Activated naive CD4-positive, alpha-beta T cell treated with anti-CD3 and anti-CD28 coated beads for 36 hours (primary cell): ENCODE measurements around the gene MCM3AP. TPM values are rescaled to one million over a fixed set of nuclear protein-coding genes. Genes with fewer than 3 reads are reported as not detected.
A peak's percentile ranks its signal among the peaks of the same experiment; 100 is the strongest.

ENCODE experiments used
- CTCF ChIA-PET: fragments of 350-600 bp; sonication (Branson Sonifier 250); formaldehyde crosslinking; loops from one replicate; lab custom pipeline; 2021; ENCODE audit warnings: antibody characterized with exemption; lab: Charles Lee
- DNase-seq: peaks from one replicate; pipeline ENCODE4 v3.0.0-alpha.2; 2020
- H3K27ac Mint-ChIP-seq: one replicate; pipeline ENCODE4 v1.8.0; 2021; ENCODE audit warnings: mild to moderate bottlenecking, mixed read lengths
- H3K27me3 Mint-ChIP-seq: one replicate; pipeline ENCODE4 v1.8.0; 2021; ENCODE audit warnings: low read depth, mixed read lengths
- H3K36me3 Mint-ChIP-seq: one replicate; pipeline ENCODE4 v1.8.0; 2021; ENCODE audit warnings: low read depth, mixed read lengths
- H3K4me1 Mint-ChIP-seq: one replicate; pipeline ENCODE4 v1.8.0; 2021; ENCODE audit warnings: low read depth, mixed read lengths
- H3K4me3 Mint-ChIP-seq: one replicate; pipeline ENCODE4 v1.8.0; 2021; ENCODE audit warnings: mild to moderate bottlenecking, moderate library complexity, mixed read lengths
- H3K9me3 Mint-ChIP-seq: one replicate; pipeline ENCODE4 v1.8.0; 2021; ENCODE audit warnings: mixed read lengths
- intact Hi-C: fragments of 100-400 bp; cut with micrococcal nuclease; formaldehyde crosslinking; loops from one replicate; pipeline ENCODE4 v1.15.1; 2023
- total RNA-seq, 2 experiments: library from RNA; stranded (reverse); gene quantifications; one replicate each; pipeline ENCODE4 v1.2.3, GENCODE V29; 2021

The MCM3AP gene
- total RNA-seq, 2 experiments from 2014 or later: 86.7 to 89.8 TPM

DNA sequence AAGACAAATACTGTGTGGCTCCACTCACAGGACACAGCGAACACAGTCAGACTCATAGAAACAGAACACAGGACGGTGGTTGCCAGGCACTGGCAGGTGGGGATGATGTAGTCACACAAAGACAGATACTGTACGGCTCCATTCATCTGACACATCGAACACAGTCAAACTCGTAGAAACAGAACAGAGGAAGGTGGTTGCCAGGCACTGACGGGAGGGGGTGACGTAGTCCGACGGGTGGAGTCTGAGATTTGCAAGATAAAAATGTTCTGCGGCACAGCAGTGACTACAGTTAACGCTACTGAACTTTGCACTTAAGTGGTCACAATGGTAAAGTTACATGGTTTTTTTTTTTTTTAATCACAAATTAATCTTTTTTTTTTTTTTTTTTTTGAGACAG, 19.5 kb upstream of the MCM3AP start:
- H3K9me3 Mint-ChIP-seq: no peaks in the 10 kb centered on the region
- intact Hi-C loops: no loop called here
- peaks cover 26% of the 10 kb centered on the region for H3K36me3 Mint-ChIP-seq
- no peaks in the 10 kb centered on the region for H3K27me3 Mint-ChIP-seq
- CTCF ChIA-PET: no interaction called here
- no peak for DNase-seq
- no peak overlapping the region for H3K4me3 Mint-ChIP-seq
- no peak overlapping the region for H3K27ac Mint-ChIP-seq
- H3K4me1 Mint-ChIP-seq: no peaks in the 10 kb centered on the region

- CTCF ChIA-PET: no interaction called here
These were observed 19.0 kb upstream of the MCM3AP start for GRCh38 chr21:46304437-46304836.

GRCh38 chr21:46301759-46302158, 16.3 kb upstream of the MCM3AP start:
- Mint-ChIP-seq H3K4me1 (peaks cover 6% of the 10 kb centered on the region), H3K4me3 (no peak overlapping the region), H3K36me3 (peaks cover 21% of the 10 kb centered on the region), H3K27ac (no peak overlapping the region), H3K27me3 (no peaks in the 10 kb centered on the region), H3K9me3 (no peaks in the 10 kb centered on the region)
- CTCF ChIA-PET: interaction anchor here (1.1 kb wide), 1 partner anchor 158 kb away, joined by 4 read pairs; no protein-coding TSS in a partner anchor
- no peak for DNase-seq
- intact Hi-C loops: no loop called here

More at GRCh38 chr21:46304437-46304836, 19.0 kb upstream of the MCM3AP start:
- H3K4me3 Mint-ChIP-seq: no peak overlapping the region
- H3K9me3 Mint-ChIP-seq: no peaks in the 10 kb centered on the region
- peaks cover 30% of the 10 kb centered on the region for H3K36me3 Mint-ChIP-seq
- intact Hi-C loops: no loop called here
- H3K4me1 Mint-ChIP-seq: no peaks in the 10 kb centered on the region
- no peaks in the 10 kb centered on the region for H3K27me3 Mint-ChIP-seq
- H3K27ac Mint-ChIP-seq: no peak overlapping the region
- DNase-seq: no peak

GRCh38 chr21:46299167-46299566, 13.8 kb upstream of the MCM3AP start:
- Mint-ChIP-seq H3K36me3 (peaks cover 17% of the 10 kb centered on the region), H3K27ac (no peak overlapping the region), H3K9me3 (no peaks in the 10 kb centered on the region), H3K27me3 (no peaks in the 10 kb centered on the region), H3K4me1 (peaks cover 18% of the 10 kb centered on the region), H3K4me3 (no peak overlapping the region)
- DNase-seq: no peak
- intact Hi-C loops: no loop called here
- CTCF ChIA-PET: no interaction called here

DNA sequence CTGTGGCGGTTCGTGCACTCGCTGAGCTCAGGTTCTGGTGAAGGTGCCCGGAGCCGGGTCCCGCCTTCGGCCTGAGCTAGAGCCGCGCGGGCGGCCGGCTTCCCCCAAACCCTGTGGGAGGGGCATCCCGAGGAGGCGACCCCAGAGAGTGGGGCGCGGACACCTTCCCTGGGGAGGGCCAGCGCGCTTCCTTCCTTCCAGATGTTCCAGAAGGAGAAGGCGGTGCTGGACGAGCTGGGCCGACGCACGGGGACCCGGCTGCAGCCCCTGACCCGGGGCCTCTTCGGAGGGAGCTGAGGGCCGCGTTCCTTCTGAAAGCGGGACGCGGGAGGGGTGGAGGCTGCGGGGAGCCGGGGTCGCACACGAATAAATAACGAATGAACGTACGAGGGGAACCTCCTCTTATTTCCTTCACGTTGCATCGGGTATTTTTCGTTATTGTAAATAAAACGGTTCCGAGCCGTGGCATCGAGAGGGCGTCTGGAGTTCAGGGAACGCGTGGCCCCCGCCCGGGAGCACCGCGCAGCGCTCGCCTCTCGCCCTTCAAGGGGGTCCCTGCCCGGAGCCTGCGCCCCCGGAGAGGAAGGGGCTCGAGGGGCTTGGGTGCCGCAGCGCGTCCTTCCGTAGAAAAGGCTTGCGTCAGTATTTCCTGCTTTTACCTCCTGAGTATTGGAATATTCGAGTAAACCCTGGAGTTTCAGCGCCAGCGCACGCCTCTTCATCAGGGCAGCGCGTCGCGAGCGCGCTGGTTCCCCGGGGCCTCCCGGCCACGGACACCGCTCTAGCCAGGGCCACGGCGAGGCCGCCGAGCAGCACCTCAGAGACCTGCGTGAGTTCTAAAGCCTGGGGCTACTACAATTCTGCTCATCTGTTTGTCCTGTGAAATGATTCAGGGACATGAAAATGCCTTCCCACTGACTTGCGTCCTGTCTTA, 12.2 kb upstream of the MCM3AP start:
- CTCF ChIA-PET: no interaction called here
- DNase-seq: peak; percentile 22
- intact Hi-C loops: loop anchor here (2.0 kb wide), 1 partner anchor 25 kb away; the partner anchor contains the start of gene C21orf58
- Mint-ChIP-seq H3K4me3 (peak overlapping the region; percentile 60), H3K4me1 (peaks cover 18% of the 10 kb centered on the region), H3K27ac (no peak overlapping the region), H3K27me3 (no peaks in the 10 kb centered on the region), H3K36me3 (peaks cover 13% of the 10 kb centered on the region), H3K9me3 (no peaks in the 10 kb centered on the region)

DNA sequence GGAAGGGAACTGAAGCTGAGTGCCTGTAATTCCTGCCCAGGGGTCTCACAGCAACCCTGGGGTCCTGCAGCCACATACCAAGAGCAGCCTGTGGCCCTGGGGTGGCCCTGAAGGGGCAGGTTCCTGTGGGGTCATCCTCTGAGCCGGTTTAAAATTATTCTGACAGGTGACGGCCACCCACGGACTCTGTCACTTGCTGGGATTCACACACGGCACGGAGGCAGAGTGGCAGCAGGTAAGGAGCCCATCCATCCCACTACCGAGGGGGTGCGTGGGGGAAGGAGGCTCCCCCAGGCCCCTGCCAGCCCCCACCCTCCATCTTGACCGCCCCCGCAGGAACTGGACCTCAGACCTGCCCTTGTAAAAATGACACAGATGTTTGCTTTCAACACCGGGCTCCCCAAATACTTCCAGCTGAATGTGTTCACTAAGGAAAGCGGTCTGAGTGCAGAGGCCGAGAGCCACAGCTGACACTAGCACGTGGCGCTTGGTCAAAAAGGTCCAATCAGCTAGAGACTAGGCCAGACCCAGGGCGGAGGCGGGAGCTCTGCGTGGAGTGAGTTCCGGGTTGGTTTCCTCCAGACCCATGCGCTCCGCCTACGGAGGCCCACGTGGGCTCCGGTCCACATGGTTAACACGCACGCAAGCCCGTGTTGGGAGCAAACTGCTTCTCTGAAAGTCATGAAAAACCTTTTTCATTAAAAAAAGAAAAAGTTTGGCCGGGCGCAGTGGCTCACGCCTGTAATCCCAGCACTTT, 10.8 kb upstream of the MCM3AP start:
- no peaks in the 10 kb centered on the region for H3K9me3 Mint-ChIP-seq
- peaks cover 22% of the 10 kb centered on the region for H3K36me3 Mint-ChIP-seq
- intact Hi-C loops: loop anchor here (2.0 kb wide), 1 partner anchor 27 kb away; the partner anchor contains the start of gene C21orf58
- CTCF ChIA-PET: interaction anchor here (0.7 kb wide), 1 partner anchor 71 kb away, joined by 3 read pairs; no protein-coding TSS in a partner anchor
- peak overlapping the region; percentile 62 for H3K4me3 Mint-ChIP-seq
- H3K4me1 Mint-ChIP-seq: peaks cover 18% of the 10 kb centered on the region
- H3K27ac Mint-ChIP-seq: peak overlapping the region; percentile 73
- no peaks in the 10 kb centered on the region for H3K27me3 Mint-ChIP-seq
- DNase-seq: peak; percentile 82

DNA sequence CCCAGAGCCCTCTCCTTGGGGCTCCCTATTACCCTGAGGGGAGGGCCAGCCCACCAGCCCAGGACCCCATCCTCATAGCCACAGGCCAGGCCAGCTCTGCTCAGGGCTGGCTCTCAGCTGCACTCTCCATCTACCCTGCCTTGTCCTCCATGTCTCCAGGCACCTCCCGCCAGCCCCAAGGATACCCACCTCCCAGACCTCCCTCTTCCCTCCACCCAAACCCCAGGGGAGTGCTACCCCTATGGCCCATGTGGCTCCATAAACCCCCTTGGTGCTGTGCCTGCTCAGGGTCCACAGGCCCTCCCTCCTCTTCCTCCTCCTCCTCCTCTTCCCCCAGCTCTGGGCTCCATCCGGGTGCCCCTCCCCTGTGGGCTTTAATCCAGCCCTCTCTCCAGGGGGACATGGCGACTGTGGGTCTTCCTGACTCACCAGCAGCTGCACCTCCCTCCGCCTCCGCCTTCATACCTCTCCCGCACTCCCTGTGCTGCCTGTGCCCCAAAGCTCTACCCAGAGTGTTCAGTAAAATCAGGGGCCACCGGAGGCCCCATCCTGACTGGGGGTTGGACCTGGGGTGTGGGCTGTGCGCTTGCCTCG, 9.9 kb upstream of the MCM3AP start:
- Mint-ChIP-seq H3K27me3 (no peaks in the 10 kb centered on the region), H3K4me1 (peaks cover 20% of the 10 kb centered on the region), H3K4me3 (peak overlapping the region; percentile 4), H3K9me3 (no peaks in the 10 kb centered on the region), H3K27ac (no peak overlapping the region), H3K36me3 (peaks cover 22% of the 10 kb centered on the region)
- DNase-seq: no peak
- CTCF ChIA-PET: no interaction called here
- intact Hi-C loops: no loop called here

DNA sequence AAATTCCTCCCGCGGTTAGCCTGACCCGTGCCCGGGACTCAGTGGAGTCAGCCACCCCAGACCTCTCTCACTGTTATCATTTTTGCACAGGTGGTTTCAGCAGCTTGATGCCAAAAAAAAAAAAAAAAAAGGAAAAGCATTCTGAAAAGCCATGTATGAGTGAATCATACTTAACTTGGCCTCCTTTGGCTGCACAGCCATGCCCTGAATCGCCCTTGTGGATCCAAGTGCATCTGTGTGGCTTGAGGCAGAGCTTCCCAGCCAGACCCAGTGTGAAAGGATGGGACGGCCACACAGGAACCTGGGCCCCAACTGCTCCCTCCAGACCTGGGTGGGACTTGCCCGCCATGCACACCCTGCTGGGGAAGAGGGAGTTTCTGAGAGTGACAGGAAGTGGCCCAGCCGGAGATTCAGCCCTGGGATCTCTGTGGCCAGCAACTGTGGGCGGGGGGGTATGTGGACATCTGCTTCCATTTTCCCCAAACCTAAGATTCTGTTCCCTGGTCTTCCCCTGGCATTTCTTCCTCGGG, 9.3 kb upstream of the MCM3AP start:
- H3K4me3 Mint-ChIP-seq: no peak overlapping the region
- H3K4me1 Mint-ChIP-seq: peaks cover 23% of the 10 kb centered on the region
- H3K27me3 Mint-ChIP-seq: no peaks in the 10 kb centered on the region
- H3K9me3 Mint-ChIP-seq: no peaks in the 10 kb centered on the region
- CTCF ChIA-PET: no interaction called here
- H3K36me3 Mint-ChIP-seq: peaks cover 21% of the 10 kb centered on the region
- intact Hi-C loops: no loop called here
- no peak for DNase-seq
- H3K27ac Mint-ChIP-seq: no peak overlapping the region

DNA sequence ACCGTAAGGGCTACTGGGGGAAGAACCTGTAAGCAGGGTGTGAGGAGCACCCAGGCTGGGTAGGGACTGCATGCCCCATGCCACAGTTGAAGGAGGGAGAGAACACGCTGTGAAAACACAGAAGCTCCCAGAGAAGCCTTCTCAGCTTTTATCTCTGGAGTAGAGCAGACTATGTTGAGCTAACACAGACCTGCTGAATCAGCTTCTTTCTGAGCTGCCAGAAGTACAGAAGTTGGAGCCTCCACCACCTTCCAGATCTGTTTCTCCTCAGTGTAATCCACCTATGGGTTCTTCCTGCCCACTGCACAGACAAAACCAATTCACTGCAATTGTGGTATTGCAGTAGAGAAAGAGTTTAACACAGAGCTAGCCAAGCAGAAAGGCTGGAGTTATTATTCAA, 6.2 kb upstream of the MCM3AP start:
- Mint-ChIP-seq H3K4me1 (peaks cover 30% of the 10 kb centered on the region), H3K4me3 (no peak overlapping the region), H3K27me3 (no peaks in the 10 kb centered on the region), H3K27ac (no peak overlapping the region), H3K9me3 (no peaks in the 10 kb centered on the region), H3K36me3 (peaks cover 17% of the 10 kb centered on the region)
- intact Hi-C loops: no loop called here
- CTCF ChIA-PET: no interaction called here
- DNase-seq: no peak

- H3K36me3 Mint-ChIP-seq: peaks cover 22% of the 10 kb centered on the region
- H3K4me3 Mint-ChIP-seq: no peak overlapping the region
- no peaks in the 10 kb centered on the region for H3K27me3 Mint-ChIP-seq
- no peak for DNase-seq
- peaks cover 27% of the 10 kb centered on the region for H3K4me1 Mint-ChIP-seq
- intact Hi-C loops: loop anchor here (5.0 kb wide), 1 partner anchor 317 kb away; no protein-coding TSS in a partner anchor
- CTCF ChIA-PET: interaction anchor here (0.7 kb wide), 1 partner anchor 9 kb away, joined by 4 read pairs; no protein-coding TSS in a partner anchor
- H3K27ac Mint-ChIP-seq: no peak overlapping the region
- H3K9me3 Mint-ChIP-seq: no peaks in the 10 kb centered on the region
These were observed 4.3 kb upstream of the MCM3AP start for GRCh38 chr21:46289655-46290179.

- H3K27me3 Mint-ChIP-seq: no peaks in the 10 kb centered on the region
- CTCF ChIA-PET: no interaction called here
- H3K9me3 Mint-ChIP-seq: no peaks in the 10 kb centered on the region
- peaks cover 32% of the 10 kb centered on the region for H3K36me3 Mint-ChIP-seq
- H3K4me3 Mint-ChIP-seq: no peak overlapping the region
- no peak for DNase-seq
- intact Hi-C loops: loop anchor here (2.0 to 5.0 kb wide), 2 partner anchors 171 to 315 kb away; partner anchors contain the start of gene DIP2A
- H3K27ac Mint-ChIP-seq: no peak overlapping the region
- peaks cover 49% of the 10 kb centered on the region for H3K4me1 Mint-ChIP-seq
These were observed 2.1 kb upstream of the MCM3AP start for GRCh38 chr21:46287541-46287940.
